ENCODE results near the gene GARIN5A.
"Not testable (repeated sequence)": the region's sequence is repeated elsewhere in the genome, so short reads cannot be mapped to it uniquely, and the experiment has no call there.

Gene GARIN5A

GRCh38 chr19:50461066-50461875 is 15.4 kb downstream of the GARIN5A start:
- no peak for FAIRE-seq

GRCh38 chr19:50460161-50460765 is 16.4 kb downstream of the GARIN5A start:
- no peak for FAIRE-seq

- no peak for FAIRE-seq
Observed at GRCh38 chr19:50459638-50460037, 17.0 kb downstream of the GARIN5A start.

GRCh38 chr19:50459067-50459456 is 17.6 kb downstream of the GARIN5A start:
- no peak for FAIRE-seq

- FAIRE-seq, result no peak
Observed at GRCh38 chr19:50458396-50459066, 18.1 kb downstream of the GARIN5A start.

GRCh38 chr19:50457300-50457699 is 19.3 kb downstream of the GARIN5A start:
- FAIRE-seq, result no peak

- no peak for FAIRE-seq
Observed at GRCh38 chr19:50455992-50456391, 20.7 kb downstream of the GARIN5A start.

- FAIRE-seq, result no peak
Observed at GRCh38 chr19:50453243-50453642, 23.4 kb downstream of the GARIN5A start.

- FAIRE-seq, result no peak
Observed at GRCh38 chr19:50451223-50451534, 25.5 kb downstream of the GARIN5A start.

GRCh38 chr19:50450369-50451222 is 26.1 kb downstream of the GARIN5A start:
- FAIRE-seq, result no peak

- FAIRE-seq, result no peak
Observed at GRCh38 chr19:50449236-50449899, 27.3 kb downstream of the GARIN5A start.

- FAIRE-seq, result no peak
Observed at GRCh38 chr19:50447750-50448149, 28.9 kb downstream of the GARIN5A start.

GRCh38 chr19:50447053-50447452 is 29.6 kb downstream of the GARIN5A start:
- no peak for FAIRE-seq

GRCh38 chr19:50444059-50444458 is 32.6 kb downstream of the GARIN5A start:
- FAIRE-seq, result no peak

- FAIRE-seq, result not testable (repeated sequence)
Observed at GRCh38 chr19:50439130-50439529, 37.5 kb downstream of the GARIN5A start.

- no peak for FAIRE-seq
Observed at GRCh38 chr19:50437862-50438449, 38.7 kb downstream of the GARIN5A start.

- FAIRE-seq, result no peak
Observed at GRCh38 chr19:50435627-50436026, 41.0 kb downstream of the GARIN5A start.

GRCh38 chr19:50435221-50435620 is 41.4 kb downstream of the GARIN5A start:
- FAIRE-seq, result no peak

GRCh38 chr19:50434525-50434924 is 42.1 kb downstream of the GARIN5A start:
- FAIRE-seq, result no peak

GRCh38 chr19:50433201-50434180 is 43.2 kb downstream of the GARIN5A start:
- FAIRE-seq, result no peak
